H9 (cell line): ENCODE measurements around the gene SLC39A7. TPM values are rescaled to one million over a fixed set of nuclear protein-coding genes. Genes with fewer than 3 reads are reported as not detected.

Source experiments
- DNase-seq: peaks from one replicate; pipeline ENCODE4 v3.0.0-alpha.2; 2017
- H2AFZ ChIP-seq: one replicate; pipeline ENCODE4 v1.6.1; 2013; ENCODE audit warnings: mild to moderate bottlenecking, low read length, control low read depth, moderate library complexity
- H2AK5ac ChIP-seq: 2 replicates; pipeline ENCODE4 v1.6.1; 2013; ENCODE audit warnings: low read length, control low read depth, mixed read lengths; ENCODE audit not compliant: insufficient read length
- H2BK120ac ChIP-seq: one replicate; pipeline ENCODE4 v1.6.1; 2013; ENCODE audit warnings: low read depth, mild to moderate bottlenecking, low read length, control low read depth, inconsistent platforms; ENCODE audit not compliant: poor library complexity, severe bottlenecking
- H2BK12ac ChIP-seq: 2 replicates; pipeline ENCODE4 v1.6.1; 2013; ENCODE audit warnings: low read length, control low read depth, mixed read lengths, low read depth; ENCODE audit not compliant: insufficient read length
- H2BK15ac ChIP-seq: 2 replicates; pipeline ENCODE4 v1.6.1; 2013; ENCODE audit warnings: low read depth, low read length, control low read depth
- H2BK20ac ChIP-seq: one replicate; pipeline ENCODE4 v1.6.1; 2013; ENCODE audit warnings: low read depth, mild to moderate bottlenecking, low read length, control low read depth, inconsistent platforms; ENCODE audit not compliant: poor library complexity, severe bottlenecking
- H2BK5ac ChIP-seq: 2 replicates; pipeline ENCODE4 v1.6.1; 2013; ENCODE audit warnings: low read length, control low read depth, mixed read lengths; ENCODE audit not compliant: insufficient read length
- H3K14ac ChIP-seq: 2 replicates; pipeline ENCODE4 v1.6.1; 2013; ENCODE audit warnings: low read length, control low read depth; ENCODE audit not compliant: insufficient read depth
- H3K18ac ChIP-seq: 2 replicates; pipeline ENCODE4 v1.6.1; 2013; ENCODE audit warnings: low read depth, mild to moderate bottlenecking, mixed read lengths, low read length, control low read depth; ENCODE audit not compliant: insufficient read length
- H3K23ac ChIP-seq: 2 replicates; pipeline ENCODE4 v1.6.1; 2013; ENCODE audit warnings: low read length, control low read depth, mixed read lengths, low read depth; ENCODE audit not compliant: insufficient read length
- H3K23me2 ChIP-seq: 2 replicates; pipeline ENCODE4 v1.6.1; 2013; ENCODE audit warnings: low read depth, mild to moderate bottlenecking, mixed read lengths, low read length, control low read depth; ENCODE audit not compliant: insufficient read length, poor library complexity, severe bottlenecking
- H3K27ac ChIP-seq: 2 replicates; pipeline ENCODE4 v1.5.1; 2013; ENCODE audit warnings: low read length, control low read depth, mixed read lengths, low read depth; ENCODE audit not compliant: insufficient read length
- H3K27me3 ChIP-seq: 2 replicates; pipeline ENCODE4 v1.6.1; 2013; ENCODE audit warnings: low read length, control low read depth, inconsistent platforms; ENCODE audit not compliant: insufficient read depth
- H3K4ac ChIP-seq: 2 replicates; pipeline ENCODE4 v1.6.1; 2013; ENCODE audit warnings: low read depth, mild to moderate bottlenecking, control low read depth, inconsistent platforms, low read length, moderate library complexity
- H3K4me1 ChIP-seq: 2 replicates; pipeline ENCODE4 v1.6.1; 2013; ENCODE audit warnings: low read length, control low read depth, inconsistent platforms; ENCODE audit not compliant: insufficient read depth
- H3K4me2 ChIP-seq: 2 replicates; pipeline ENCODE4 v1.6.1; 2013; ENCODE audit warnings: low read length, control low read depth, mixed read lengths; ENCODE audit not compliant: insufficient read length, insufficient read depth
- H3K56ac ChIP-seq: 2 replicates; pipeline ENCODE4 v1.6.1; 2013; ENCODE audit warnings: low read depth, mild to moderate bottlenecking, mixed read lengths, low read length, control low read depth; ENCODE audit not compliant: insufficient read length
- H3K79me1 ChIP-seq: 2 replicates; pipeline ENCODE4 v1.6.1; 2013; ENCODE audit warnings: low read depth, mild to moderate bottlenecking, moderate library complexity, low read length, control low read depth, inconsistent platforms; ENCODE audit not compliant: insufficient read depth, poor library complexity, severe bottlenecking
- H3K79me2 ChIP-seq: 2 replicates; pipeline ENCODE4 v1.6.1; 2013; ENCODE audit warnings: low read length, control low read depth, inconsistent platforms; ENCODE audit not compliant: insufficient read depth
- H3K9ac ChIP-seq: 2 replicates; pipeline ENCODE4 v1.6.1; 2013; ENCODE audit warnings: low read length, control low read depth, mixed read lengths; ENCODE audit not compliant: insufficient read length; ENCODE audit errors: extremely low read depth
- H3K9me3 ChIP-seq: one replicate; pipeline ENCODE4 v1.6.1; 2013; ENCODE audit warnings: low read depth, low read length, inconsistent platforms; ENCODE audit not compliant: control insufficient read depth
- H3T11ph ChIP-seq: one replicate; pipeline ENCODE4 v1.6.1; 2013; ENCODE audit warnings: mild to moderate bottlenecking, low read length, control low read depth, inconsistent platforms
- H4K20me1 ChIP-seq: one replicate; pipeline ENCODE4 v1.6.1; 2013; ENCODE audit not compliant: control insufficient read depth, insufficient read length, insufficient read depth
- H4K5ac ChIP-seq: 2 replicates; pipeline ENCODE4 v1.6.1; 2013; ENCODE audit warnings: low read depth, mild to moderate bottlenecking, mixed read lengths, low read length, control low read depth; ENCODE audit not compliant: insufficient read length
- H4K8ac ChIP-seq: replicated peaks from 2 replicates; pipeline ENCODE4 v1.6.1; 2013; ENCODE audit warnings: low read length, control low read depth, mixed read lengths, low read depth; ENCODE audit not compliant: insufficient read length
- H4K91ac ChIP-seq: 2 replicates; pipeline ENCODE4 v1.6.1; 2013; ENCODE audit warnings: low read depth, mild to moderate bottlenecking, moderate library complexity, mixed read lengths, low read length, control low read depth; ENCODE audit not compliant: insufficient read length
- H3K27ac Mint-ChIP-seq, 3 experiments: 2 replicates in 2 of 3; 3 replicates in 1 of 3; pipeline ENCODE4 v1.8.0; 2020 to 2021; ENCODE audit warnings: mixed read lengths in 3 of 3, mild to moderate bottlenecking in 1 of 3, moderate library complexity in 1 of 3
- H3K27me3 Mint-ChIP-seq: 2 replicates; pipeline ENCODE4 v1.8.0; 2021; ENCODE audit warnings: low read depth, mild to moderate bottlenecking, moderate library complexity, mixed read lengths
- H3K36me3 Mint-ChIP-seq, 3 experiments: 2 replicates in 2 of 3; 3 replicates in 1 of 3; pipeline ENCODE4 v1.8.0; 2020 to 2021; ENCODE audit warnings: low read depth in 3 of 3, mixed read lengths in 3 of 3; ENCODE audit not compliant: insufficient read depth in 1 of 3
- H3K4me1 Mint-ChIP-seq, 2 experiments: 2 replicates each; pipeline ENCODE4 v1.8.0; 2020; ENCODE audit warnings: mixed read lengths in 2 of 2
- H3K4me3 Mint-ChIP-seq, 2 experiments: 2 replicates in 1 of 2; 3 replicates in 1 of 2; pipeline ENCODE4 v1.8.0; 2020 to 2021; ENCODE audit warnings: mild to moderate bottlenecking in 2 of 2, mixed read lengths in 2 of 2, moderate library complexity in 1 of 2
- H3K9me3 Mint-ChIP-seq, 2 experiments: 2 replicates in 1 of 2; 3 replicates in 1 of 2; pipeline ENCODE4 v1.8.0; 2020; ENCODE audit warnings: mild to moderate bottlenecking in 2 of 2, mixed read lengths in 2 of 2, moderate library complexity in 1 of 2
- WGBS: extraction: QIAGEN DNeasy Blood & Tissue Kit; methylation state at CpG from one replicate; pipeline ENCODE4 v1.1.7; 2013; ENCODE audit warnings: missing lambda C conversion rate, low lambda C conversion rate, mixed read lengths; ENCODE audit not compliant: insufficient read length; ENCODE audit errors: extremely low coverage; 5-methylcytosine and 5-hydroxymethylcytosine counted together
- total RNA-seq: library from RNA; stranded (reverse); gene quantifications from 2 replicates; pipeline ENCODE4 v1.2.1, GENCODE V29; 2021
- TF ChIP-seq, protein P1 (sequence below): fragments of 200-600 bp; sonication (generic); conservative IDR thresholded peaks from 3 replicates; pipeline ENCODE4 v1.8.0; 2021; ENCODE audit warnings: antibody characterized with exemption, mild to moderate bottlenecking

Gene SLC39A7
- total RNA-seq, 1 experiment from 2014 or later: 107 TPM

DNA sequence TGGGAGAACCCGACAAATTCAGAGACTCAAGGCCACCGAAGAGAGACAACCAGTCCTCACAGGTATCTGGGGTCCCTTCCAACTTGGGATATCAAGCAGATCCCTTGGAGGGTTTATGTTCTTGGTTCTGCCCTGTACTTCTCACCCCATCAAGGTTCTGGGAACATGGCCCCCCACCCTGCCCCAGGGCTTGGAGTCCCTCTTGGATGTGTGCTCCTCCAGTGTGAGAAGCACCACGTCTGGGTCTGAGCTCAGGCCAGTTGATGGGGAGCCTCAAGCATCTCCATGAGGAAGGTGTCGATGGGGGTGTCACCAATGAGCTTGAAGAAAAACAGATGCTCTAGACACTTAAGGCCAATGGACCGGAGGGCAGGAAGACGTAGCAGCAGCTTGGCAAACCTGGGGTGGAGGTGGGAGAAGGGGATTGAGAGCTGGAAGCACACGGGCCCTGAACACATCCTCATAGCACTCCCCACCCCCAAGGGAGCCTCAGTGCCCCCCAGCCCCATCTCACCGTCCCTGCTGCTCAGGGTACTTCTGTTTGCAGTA lies 6.2 kb upstream of the SLC39A7 start:
- Histone ChIP-seq H3K27me3 (peaks cover 3% of the 10 kb centered on the region; the same call in 1 of the 2 replicates), H2BK15ac (no peak overlapping the region), H2AK5ac (no peak overlapping the region), H3K9me3 (no peaks in the 10 kb centered on the region), H2BK5ac (no peak overlapping the region), H3K79me2 (no peaks in the 10 kb centered on the region), H4K5ac (no peak overlapping the region), H2AFZ (no peak overlapping the region), H2BK12ac (no peak overlapping the region), H2BK120ac (no peak overlapping the region), H3K4ac (no peak overlapping the region), H3K4me1 (peaks cover 3% of the 10 kb centered on the region; the same call in 1 of the 2 replicates), H3K18ac (no peak overlapping the region), H4K8ac (no peak overlapping the region), H3K4me2 (no peak overlapping the region), H3K27ac (no peak overlapping the region), H3K79me1 (no peaks in the 10 kb centered on the region), H2BK20ac (no peak overlapping the region), H3K9ac (no peak overlapping the region), H3K23ac (no peak overlapping the region), H4K20me1 (no peaks in the 10 kb centered on the region), H3T11ph (no peak overlapping the region), H4K91ac (no peak overlapping the region), H3K14ac (no peak overlapping the region), H3K56ac (no peak overlapping the region), H3K23me2 (peaks cover 12% of the 10 kb centered on the region)
- H3K9me3 Mint-ChIP-seq: no peaks in the 10 kb centered on the region; a peak in 1 of 5 replicates
- no peak overlapping the region; a peak in 1 of 5 replicates for H3K4me3 Mint-ChIP-seq
- peaks cover 14 to 31% (median 25%) of the 10 kb centered on the region in 3 experiments; a peak in 6 of 7 replicates for H3K36me3 Mint-ChIP-seq
- peaks cover 36% of the 10 kb centered on the region for H3K27me3 Mint-ChIP-seq
- WGBS: no CpG with 5 or more reads among the region's 8 CpGs
- no peak for DNase-seq
- TF ChIP-seq, protein P1, sequence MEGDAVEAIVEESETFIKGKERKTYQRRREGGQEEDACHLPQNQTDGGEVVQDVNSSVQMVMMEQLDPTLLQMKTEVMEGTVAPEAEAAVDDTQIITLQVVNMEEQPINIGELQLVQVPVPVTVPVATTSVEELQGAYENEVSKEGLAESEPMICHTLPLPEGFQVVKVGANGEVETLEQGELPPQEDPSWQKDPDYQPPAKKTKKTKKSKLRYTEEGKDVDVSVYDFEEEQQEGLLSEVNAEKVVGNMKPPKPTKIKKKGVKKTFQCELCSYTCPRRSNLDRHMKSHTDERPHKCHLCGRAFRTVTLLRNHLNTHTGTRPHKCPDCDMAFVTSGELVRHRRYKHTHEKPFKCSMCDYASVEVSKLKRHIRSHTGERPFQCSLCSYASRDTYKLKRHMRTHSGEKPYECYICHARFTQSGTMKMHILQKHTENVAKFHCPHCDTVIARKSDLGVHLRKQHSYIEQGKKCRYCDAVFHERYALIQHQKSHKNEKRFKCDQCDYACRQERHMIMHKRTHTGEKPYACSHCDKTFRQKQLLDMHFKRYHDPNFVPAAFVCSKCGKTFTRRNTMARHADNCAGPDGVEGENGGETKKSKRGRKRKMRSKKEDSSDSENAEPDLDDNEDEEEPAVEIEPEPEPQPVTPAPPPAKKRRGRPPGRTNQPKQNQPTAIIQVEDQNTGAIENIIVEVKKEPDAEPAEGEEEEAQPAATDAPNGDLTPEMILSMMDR: no peak
- peaks cover 32 to 34% of the 10 kb centered on the region in 2 experiments for H3K4me1 Mint-ChIP-seq
- H3K27ac Mint-ChIP-seq: no peak overlapping the region
